AG04450 (cell line): ENCODE results near the gene KCTD8. TPM values are rescaled to one million over a fixed set of nuclear protein-coding genes. Genes with fewer than 3 reads are reported as not detected.
"Not testable (repeated sequence)": the region's sequence is repeated elsewhere in the genome, so short reads cannot be mapped to it uniquely, and the experiment has no call there.

Source experiments
- CTCF ChIA-PET: fragments of 300-600, 350-600 bp; formaldehyde crosslinking; extraction: SDS; loops from one replicate; lab custom pipeline; 2022; ENCODE audit warnings: antibody characterized with exemption, inconsistent platforms; lab: Charles Lee
- POLR2A ChIA-PET: fragments of 350-600 bp; formaldehyde crosslinking; extraction: SDS; loops from one replicate; lab custom pipeline; 2021; ENCODE audit warnings: antibody characterized with exemption, inconsistent platforms; lab: Yijun Ruan, JAX
- DNase-seq: peaks from one replicate; pipeline ENCODE4 v3.0.0-alpha.2; 2011; ENCODE audit warnings: low read depth, low spot score
- H3K27ac ChIP-seq: one replicate; pipeline ENCODE4 v1.5.1; 2012; ENCODE audit warnings: low read depth, low read length, control low read depth
- H3K27me3 ChIP-seq: one replicate; pipeline ENCODE4 v1.6.0; 2012; ENCODE audit warnings: low read length; ENCODE audit not compliant: control insufficient read depth, insufficient read depth
- H3K4me3 ChIP-seq: 2 replicates; pipeline ENCODE4 v1.5.1; 2011; ENCODE audit warnings: mild to moderate bottlenecking, low read depth, low read length, control low read depth
- H3K9me3 ChIP-seq: 2 replicates; pipeline ENCODE4 v1.5.1; 2012; ENCODE audit warnings: low read length; ENCODE audit not compliant: control insufficient read depth, insufficient read depth
- polyA plus RNA-seq: library from polyadenylated mRNA; depleted of rRNA; stranded (reverse); fragments of >200 nt; gene quantifications from 2 replicates; pipeline ENCODE4 v1.2.3, GENCODE V29; 2011
- TF ChIP-seq, protein P1 (sequence below): IDR thresholded peaks from 2 replicates; pipeline ENCODE4 v1.5.1; 2011; ENCODE audit warnings: low read depth, low read length, control low read depth, inconsistent platforms

The KCTD8 gene
- polyA plus RNA-seq, 1 experiment: 0.05 TPM

GRCh38 chr4:44186096-44186849, 262.3 kb downstream of the KCTD8 start:
- H3K9me3 ChIP-seq: peaks cover 15% of the 10 kb centered on the region
- CTCF ChIA-PET: no interaction called here
- H3K4me3 ChIP-seq: no peak overlapping the region
- POLR2A ChIA-PET: no interaction called here
- H3K27ac ChIP-seq: no peak overlapping the region
- DNase-seq: no peak
- H3K27me3 ChIP-seq: no peaks in the 10 kb centered on the region
- TF ChIP-seq, protein P1, sequence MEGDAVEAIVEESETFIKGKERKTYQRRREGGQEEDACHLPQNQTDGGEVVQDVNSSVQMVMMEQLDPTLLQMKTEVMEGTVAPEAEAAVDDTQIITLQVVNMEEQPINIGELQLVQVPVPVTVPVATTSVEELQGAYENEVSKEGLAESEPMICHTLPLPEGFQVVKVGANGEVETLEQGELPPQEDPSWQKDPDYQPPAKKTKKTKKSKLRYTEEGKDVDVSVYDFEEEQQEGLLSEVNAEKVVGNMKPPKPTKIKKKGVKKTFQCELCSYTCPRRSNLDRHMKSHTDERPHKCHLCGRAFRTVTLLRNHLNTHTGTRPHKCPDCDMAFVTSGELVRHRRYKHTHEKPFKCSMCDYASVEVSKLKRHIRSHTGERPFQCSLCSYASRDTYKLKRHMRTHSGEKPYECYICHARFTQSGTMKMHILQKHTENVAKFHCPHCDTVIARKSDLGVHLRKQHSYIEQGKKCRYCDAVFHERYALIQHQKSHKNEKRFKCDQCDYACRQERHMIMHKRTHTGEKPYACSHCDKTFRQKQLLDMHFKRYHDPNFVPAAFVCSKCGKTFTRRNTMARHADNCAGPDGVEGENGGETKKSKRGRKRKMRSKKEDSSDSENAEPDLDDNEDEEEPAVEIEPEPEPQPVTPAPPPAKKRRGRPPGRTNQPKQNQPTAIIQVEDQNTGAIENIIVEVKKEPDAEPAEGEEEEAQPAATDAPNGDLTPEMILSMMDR: no peak

GRCh38 chr4:44181491-44182349, 266.9 kb downstream of the KCTD8 start:
- H3K27ac ChIP-seq, DNase-seq, H3K4me3 ChIP-seq, CTCF ChIA-PET, POLR2A ChIA-PET, H3K27me3 ChIP-seq: not testable (repeated sequence)
- H3K9me3 ChIP-seq: peaks cover 15% of the 10 kb centered on the region

- H3K27ac ChIP-seq, POLR2A ChIA-PET, DNase-seq, CTCF ChIA-PET, H3K4me3 ChIP-seq, H3K27me3 ChIP-seq, H3K9me3 ChIP-seq: not testable (repeated sequence)
Measured at GRCh38 chr4:44167766-44168165, 280.8 kb downstream of the KCTD8 start.

- POLR2A ChIA-PET: no interaction called here
- DNase-seq: no peak
- Histone ChIP-seq H3K4me3 (no peak overlapping the region), H3K27ac (no peak overlapping the region), H3K27me3 (no peaks in the 10 kb centered on the region), H3K9me3 (peaks cover 7% of the 10 kb centered on the region; the same call in 1 of the 2 replicates)
- CTCF ChIA-PET: no interaction called here
- TF ChIP-seq, protein P1: no peak
Measured at GRCh38 chr4:44165938-44166337, 282.7 kb downstream of the KCTD8 start.

GRCh38 chr4:44162538-44163270, 285.9 kb downstream of the KCTD8 start:
- Histone ChIP-seq H3K9me3 (peaks cover 7% of the 10 kb centered on the region; the same call in 1 of the 2 replicates), H3K4me3 (no peak overlapping the region), H3K27me3 (no peaks in the 10 kb centered on the region), H3K27ac (no peak overlapping the region)
- TF ChIP-seq, protein P1: no peak
- ChIA-PET POLR2A (no interaction called here), CTCF (no interaction called here)
- DNase-seq: no peak
